NCI-H1417 treated with DMSO at 0.1 percent for 48 hours (cell line): Measurements from ENCODE around the gene DOCK1.

ENCODE experiments used
- DNase-seq: peaks from one replicate; lab custom pipeline; 2025; lab: John Stamatoyannopoulos, UW

DOCK1 gene

DNA sequence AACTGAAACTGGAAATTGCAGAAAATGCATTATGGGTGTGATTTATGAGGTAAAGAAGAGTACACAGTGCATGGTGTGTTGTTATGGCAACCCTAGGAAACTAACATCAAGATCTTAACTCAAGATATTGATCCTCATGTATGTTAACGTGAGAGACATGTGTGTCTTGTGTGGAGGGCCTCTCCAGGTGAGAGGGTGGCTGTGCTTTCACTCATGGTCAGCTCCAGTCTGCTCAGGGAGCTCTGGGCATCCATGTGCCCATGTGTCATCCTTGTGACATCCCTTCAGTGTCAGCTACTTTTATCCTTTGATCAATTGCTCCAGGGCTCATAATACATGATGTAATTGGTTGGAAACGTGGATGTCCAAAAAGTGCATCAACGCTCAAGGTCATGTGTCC, 316.1 kb downstream of the DOCK1 start:
- DNase-seq = no peak

DNA sequence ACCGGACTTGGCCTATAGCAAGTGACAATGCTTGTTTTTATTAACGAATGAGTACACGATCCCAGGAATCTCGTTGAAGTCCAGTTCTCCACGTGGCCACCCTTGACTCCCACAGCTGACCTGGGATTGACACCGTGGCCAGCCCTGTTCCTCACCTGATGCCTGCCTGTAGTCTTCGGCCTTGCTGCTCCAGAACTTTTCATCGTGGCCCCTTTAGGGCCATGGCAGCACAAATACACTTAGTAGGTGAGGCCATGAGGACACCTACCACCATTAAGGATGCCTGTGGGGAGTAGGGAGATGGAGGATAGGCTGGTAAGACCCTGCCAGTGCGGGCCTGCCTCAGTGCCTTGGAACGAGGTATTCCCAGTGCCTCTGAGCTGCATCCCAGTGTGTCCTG, 321.8 kb downstream of the DOCK1 start:
- DNase-seq = no peak

DNA sequence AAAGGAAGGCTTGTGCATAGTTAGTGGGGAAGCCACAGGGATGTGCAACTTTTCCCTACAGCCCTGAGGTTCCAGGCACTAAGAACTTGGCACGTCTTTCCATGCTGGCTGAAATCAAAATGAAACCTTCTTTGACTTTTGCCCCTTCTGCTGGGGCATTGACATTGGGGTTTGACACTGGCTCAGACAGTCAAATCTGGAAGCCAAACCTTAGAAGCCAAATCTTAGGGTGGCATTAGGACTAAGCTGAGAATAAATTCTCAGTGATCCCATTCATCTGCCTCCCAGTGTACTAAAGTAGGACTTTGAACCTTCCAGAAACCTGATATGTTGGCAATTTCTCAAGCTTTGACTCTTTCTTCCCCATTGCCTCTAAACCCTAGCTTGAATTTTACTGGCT, 322.4 kb downstream of the DOCK1 start:
- DNase-seq = no peak

DNA sequence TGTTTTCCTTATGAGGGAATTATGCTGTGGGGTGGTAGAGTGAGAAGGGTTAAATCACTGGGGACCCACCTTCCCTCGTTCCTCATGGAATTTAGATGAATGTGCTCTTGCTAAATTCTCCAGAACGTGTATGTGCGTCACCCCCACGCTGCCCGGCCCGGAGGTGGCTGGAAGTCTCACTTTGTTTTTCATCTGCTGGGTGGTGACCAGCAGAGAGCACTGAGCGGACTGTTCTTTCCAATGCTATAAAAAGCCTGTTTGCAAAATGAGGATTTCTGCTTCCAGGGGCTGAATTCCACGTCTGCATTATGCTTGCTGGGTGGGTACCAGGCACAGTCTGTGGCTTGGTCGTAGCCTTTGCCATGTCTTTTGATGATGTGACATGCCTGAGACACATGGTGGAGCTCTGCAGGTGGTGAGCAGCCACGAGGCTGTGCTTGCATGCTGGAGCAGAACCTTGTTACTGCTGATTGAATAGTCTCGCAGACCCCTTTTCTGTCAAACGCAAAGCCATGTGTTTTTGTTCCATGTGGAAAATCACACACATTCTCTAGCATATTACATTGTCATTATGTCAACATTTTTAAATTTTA, 323.1 kb downstream of the DOCK1 start:
- DNase-seq = no peak

DNA sequence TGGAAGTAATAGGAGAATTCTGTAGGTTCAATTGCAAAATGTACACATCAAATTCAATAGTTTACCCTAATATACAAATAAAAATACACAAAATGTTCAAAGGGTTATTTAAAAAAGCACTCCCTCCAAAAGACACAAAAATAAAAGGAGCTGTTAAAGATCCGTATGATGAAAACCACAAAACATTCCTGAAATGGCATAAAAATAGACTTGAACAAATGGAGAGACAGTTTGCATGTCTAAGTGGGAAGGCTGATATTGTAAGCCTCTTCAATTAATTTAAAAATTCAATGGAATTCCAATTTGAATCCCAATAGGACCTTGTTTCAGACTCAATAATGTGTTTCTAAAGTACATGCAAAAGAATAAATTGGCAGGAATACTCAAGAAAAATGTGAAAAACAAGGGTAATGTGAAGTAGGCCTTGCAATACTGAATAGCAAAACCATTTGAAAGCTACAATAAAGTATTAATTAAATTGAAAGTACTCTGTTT, 329.1 kb downstream of the DOCK1 start:
- no peak for DNase-seq

DNA sequence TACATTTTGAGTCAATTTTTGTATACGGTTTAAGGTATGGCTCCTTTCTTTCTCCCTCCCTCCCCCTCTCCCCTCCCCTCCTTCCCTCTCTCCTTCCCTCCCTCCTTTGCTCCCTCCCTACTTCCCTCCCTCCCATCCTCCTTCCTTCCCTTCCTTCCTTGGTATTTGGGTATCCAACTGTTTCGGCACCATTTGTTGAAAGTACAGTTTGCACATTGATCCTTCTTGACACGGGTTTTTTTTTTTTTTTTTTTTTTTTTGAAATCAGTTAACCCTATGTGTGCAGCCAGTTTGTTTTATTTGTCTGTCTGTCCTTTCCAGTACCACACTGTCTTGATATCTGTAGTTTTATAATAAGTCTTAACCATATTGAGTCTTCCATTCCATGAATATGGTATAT, 331.0 kb downstream of the DOCK1 start:
- DNase-seq = no peak

DNA sequence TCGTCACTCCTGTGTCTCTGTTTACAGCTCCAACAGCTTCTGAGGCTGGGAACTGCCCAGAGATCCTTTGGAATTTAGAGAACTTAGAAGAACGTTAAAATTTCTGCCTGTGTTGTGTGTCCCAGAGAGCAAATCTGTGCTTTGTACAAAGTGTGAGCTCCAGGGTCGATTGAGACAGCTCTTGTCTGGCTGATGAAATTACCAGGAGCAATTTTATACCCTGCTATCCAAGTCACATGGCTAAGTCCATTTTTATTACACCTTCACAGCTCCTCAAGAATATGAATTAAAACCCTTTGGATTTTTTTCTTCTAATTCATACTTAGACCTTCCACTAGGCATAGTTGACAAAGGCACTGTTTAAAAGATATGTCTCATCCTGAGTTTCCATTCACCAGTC, 337.7 kb downstream of the DOCK1 start:
- DNase-seq = no peak

DNA sequence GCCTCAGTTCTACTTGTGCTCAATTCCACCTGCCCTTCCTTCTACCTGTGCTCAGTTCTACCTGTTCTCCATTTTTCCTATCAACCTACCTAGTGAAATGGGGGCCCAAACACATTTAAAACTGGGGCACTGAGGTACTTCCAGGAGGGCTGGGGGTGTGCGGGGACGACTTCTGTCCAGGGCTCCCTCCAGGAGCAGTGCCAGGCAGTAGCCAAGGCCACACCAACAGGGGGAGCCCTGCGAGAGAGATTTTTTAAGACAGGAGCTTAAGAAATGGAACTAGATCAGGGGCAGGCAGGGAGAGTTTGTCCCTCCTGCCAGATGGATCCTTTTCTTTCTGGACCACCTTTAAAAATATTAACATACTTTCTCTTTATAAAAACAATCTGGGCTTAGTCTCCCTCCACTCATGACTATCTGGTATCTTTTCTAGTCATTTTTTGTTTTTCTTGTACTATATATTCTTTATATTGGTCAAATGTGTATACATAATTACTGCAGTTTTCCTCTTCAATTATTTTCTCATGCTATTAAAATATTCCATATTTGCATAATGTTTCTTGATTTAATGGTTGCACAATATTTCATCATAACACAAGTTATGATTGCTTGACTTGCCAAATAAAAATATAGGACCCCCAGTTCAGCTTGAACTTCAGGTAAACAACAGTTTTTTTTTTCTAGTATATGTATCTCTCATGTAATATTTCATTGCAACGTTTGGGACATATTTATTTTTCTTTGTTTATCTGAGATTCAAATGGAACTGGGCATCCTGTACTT, 338.5 kb downstream of the DOCK1 start:
- no peak for DNase-seq

DNA sequence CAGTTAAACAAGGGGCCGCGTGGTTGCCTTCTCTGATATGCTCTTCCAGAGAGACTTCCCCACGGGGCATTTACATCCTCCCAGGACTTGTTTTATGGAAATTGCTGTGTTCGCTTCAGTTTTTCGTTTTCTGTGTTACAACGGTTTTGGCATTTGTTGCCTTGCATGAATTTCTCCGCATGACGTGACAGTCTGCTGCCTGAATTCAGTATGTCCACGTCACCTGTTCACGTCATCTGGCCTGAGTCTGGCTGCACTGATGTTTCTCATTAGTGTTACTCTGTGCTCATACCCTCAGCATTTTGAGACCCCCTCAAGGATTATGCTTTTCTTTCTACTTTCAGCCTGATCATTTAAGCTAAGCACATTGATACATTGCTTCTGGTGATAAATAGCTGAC, 340.2 kb downstream of the DOCK1 start:
- DNase-seq = no peak

DNA sequence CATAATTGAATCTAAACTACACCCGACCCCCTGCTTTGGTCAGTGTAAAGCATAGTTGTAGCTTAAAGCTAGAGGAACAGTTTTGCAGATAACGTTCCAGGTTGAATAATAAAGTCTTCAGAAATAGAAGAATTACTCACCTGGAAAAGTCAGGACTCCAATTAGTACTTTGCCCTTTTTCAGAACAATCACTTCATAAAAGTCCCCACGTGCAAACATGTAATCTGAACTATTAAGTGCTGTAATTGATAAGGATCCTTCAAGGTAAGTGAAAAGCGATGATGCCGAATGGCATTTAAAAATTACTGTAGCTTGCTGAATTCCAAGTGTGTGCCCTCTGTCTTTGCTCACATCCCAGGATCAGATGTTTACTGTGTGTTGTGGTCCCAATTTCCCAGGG, 344.8 kb downstream of the DOCK1 start:
- no peak for DNase-seq

DNA sequence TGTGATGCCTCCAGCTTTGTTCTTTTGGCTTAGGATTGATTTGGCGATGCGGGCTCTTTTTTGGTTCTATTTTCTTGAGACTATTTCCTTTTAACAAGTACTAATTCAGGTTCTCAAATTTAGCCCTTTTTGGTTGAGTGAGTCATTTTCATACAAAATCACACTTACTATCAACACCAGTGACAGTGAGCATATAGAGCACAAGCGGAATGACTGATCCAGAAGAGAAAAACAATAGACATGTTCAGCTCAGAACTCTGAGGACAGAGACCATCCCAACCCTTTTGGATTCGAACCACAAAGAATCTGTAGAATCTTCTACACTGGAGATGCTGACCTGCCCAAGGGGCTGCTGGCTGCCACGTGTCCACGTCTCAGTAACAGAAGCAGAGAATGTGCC, 347.6 kb downstream of the DOCK1 start:
- no peak for DNase-seq

DNA sequence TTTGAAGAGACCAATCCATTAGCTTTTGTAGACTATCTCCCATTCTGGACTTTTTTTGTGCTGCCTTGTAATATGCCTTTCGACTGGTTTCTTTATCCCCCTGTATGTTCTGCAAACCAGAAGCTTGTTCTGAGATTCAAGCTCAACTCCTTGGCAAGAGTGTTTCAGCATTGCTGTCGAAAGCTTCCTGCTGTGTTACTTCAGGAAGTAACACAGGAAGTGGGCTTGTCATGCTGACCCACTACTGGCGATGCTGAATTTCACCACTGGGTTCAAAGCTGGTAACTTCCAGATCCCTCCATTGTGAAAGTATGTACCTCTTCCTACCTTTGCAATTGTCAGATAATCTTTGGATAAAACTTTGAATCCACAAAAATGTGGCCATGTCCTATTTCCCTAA, 349.0 kb downstream of the DOCK1 start:
- DNase-seq = no peak

DNA sequence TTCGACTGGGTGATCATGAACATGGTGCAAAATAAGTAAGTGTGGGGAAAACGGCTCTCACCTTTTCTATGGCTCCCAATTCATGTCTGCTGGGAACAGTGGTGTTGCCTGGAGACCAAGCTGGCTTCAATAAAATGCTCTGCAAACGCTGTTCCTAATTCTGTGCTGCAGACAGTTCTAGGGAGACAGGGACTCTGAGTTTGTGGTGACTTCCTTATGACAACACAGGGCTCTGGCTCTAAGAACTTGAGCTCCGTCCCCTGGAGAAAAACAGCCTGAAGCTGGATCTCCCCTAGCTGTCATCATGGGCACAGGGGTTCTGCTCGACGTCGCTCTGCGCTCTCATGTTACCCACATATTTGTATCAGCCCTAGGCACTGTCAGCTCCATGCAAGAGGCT, 352.2 kb downstream of the DOCK1 start:
- no peak for DNase-seq

DNA sequence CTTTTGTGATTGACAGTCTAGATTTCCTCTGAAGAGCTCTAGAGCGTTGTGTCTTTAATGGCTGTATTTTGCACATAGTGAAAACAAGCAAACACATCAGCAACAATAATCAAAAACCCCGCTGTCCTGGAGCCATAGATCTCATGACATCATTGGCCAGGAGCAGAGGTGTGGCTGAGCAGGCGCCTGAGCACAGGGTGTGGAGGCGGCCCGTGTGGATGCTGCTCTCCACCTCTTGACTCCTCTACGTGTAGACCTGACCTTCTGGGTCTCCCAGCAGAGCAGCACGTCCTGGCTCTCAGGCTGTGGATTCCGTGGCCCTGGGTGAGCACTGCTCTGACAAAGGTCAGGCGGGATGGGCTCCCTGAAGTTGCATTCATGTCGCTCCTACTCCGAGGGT, 354.1 kb downstream of the DOCK1 start:
- DNase-seq = no peak

DNA sequence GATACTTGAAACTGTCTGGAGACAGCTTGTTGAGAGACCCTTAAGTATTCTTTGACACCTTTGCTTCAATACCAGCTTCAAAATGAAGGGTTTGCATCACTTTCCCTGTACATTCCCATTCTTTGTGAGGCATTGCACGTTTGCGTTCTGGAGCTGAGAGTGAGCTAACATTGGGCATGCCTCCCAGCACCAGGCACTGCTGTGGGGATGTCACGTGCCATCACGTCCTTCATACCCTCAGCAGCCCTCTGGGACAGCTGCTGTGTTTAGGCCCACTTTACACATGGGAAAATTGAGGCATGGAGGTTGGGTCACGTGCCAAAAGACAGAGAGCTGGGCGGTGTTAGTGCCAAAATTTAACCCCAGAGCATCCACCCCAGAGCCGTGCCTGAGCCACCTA, 357.4 kb downstream of the DOCK1 start:
- no peak for DNase-seq

DNA sequence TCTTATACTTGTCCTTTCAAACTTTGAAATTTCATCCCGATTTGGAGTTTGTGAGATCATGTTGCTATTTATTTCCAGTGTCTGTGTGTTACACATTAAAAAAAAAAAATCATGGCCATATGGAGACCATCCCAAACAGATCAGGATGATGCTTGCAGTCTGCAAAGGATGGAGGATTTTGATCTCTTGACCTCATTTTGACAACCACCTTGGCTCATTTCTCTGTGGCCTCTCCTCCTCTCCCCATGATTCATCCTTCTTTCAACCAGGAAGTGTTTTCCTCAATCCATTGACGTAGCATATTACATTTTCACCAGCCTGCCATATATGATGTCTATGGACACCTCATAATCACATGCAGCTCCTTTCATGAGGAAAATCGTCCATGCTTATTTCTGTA, 360.1 kb downstream of the DOCK1 start:
- no peak for DNase-seq

DNA sequence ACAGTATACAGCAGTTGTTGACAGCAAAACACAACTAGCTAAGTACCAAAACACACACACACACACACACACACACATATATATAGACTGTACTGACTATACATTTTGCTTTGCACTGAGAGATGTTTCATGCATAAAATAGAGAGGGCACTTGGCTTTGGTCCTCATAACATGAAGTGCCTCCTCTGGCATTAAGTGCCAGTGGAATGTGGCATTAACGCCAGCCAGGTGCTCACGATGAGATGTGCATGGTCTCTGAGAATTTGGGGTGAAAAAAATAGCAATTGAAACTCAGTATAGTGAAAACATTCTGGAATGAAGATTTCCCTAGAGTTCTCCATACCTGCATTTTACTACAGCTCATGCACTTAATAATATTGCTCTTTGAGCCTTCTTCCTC, 361.2 kb downstream of the DOCK1 start:
- no peak for DNase-seq

DNA sequence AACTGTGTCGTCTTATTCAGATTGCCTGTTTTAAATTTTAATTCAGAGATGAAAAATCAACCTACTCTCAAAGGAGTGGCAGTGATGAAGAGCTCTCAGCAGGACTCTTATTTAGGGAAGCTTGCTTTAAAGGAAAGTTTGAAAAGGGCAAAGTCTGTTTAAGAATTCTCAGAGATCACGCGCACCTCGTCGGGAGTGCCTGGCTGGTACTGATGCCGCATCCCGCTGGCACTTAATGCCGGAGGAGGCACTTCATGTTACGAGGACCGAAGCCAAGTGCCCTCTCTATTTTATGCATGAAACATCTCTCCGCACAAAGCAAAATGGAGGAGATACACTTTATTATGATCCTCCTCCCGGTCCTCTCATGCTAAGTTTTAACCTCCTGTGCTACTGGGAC, 362.2 kb downstream of the DOCK1 start:
- no peak for DNase-seq

DNA sequence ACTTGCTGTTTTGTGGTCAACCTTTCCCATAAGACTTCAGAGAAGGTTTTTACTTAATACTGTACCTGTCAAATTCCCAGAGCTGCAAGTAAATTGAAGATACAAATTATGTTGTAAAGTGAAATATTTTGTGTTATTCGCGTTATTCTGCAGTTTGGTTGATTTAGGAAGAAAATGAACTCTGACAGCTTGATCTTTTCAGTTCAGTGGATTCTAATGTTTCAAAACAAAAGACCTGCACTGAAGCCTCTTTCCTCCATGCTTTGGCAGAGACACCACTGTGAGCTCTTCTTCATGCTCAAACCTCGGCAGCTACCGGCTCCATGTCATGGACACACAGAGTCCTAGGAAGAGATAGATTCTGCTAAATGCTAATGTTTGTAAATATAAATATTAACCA, 366.8 kb downstream of the DOCK1 start:
- no peak for DNase-seq

DNA sequence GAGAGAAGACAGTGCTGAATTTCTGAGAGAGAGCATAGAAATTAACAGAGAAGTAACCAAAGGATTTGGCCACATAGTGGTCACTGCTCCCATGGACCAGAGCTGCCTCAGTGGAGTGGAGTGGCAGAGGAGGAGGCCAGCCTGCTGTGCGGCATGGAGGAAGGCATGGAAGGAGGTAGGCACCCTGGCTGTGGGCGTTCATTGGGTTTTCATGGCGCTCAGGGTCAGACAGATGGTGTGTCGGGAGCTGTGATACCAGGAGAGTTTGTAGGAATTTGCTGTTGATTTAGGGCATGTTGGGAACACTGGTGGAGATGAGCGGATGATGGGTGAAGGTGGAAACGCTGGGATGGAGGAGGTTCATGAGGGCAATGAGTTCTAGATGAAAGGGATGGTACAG, 370.0 kb downstream of the DOCK1 start:
- no peak for DNase-seq

DNA sequence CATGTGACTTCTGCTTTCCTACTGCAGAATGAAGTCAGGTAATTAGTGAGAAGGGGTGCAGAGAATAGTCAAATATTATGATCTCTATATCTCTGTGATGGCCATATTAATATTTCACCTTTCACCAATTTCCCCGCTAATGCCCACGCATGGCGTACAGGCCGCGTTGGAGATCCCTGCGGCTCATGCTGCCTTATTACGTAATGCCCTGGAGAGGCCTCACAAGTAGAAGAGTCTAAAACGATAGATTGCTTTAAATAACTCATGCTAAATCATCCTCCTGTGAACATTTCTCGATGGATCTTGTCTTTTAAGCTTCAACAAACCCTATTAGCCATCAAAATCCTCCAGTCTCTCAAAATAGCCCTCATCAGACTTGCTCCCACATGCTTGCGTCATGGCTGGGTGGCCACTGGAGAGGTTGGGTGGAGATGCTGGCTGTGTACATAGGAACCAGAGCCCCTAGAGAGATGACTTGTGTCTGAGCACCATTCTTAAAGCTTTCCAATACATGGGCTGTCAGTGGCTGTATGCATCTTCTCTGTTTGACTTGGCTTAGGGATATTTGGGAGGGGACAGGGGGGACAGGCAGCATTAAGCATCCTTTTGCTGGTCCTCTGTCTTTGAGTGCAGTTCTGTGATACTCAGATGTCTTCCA, 370.7 kb downstream of the DOCK1 start:
- no peak for DNase-seq

DNA sequence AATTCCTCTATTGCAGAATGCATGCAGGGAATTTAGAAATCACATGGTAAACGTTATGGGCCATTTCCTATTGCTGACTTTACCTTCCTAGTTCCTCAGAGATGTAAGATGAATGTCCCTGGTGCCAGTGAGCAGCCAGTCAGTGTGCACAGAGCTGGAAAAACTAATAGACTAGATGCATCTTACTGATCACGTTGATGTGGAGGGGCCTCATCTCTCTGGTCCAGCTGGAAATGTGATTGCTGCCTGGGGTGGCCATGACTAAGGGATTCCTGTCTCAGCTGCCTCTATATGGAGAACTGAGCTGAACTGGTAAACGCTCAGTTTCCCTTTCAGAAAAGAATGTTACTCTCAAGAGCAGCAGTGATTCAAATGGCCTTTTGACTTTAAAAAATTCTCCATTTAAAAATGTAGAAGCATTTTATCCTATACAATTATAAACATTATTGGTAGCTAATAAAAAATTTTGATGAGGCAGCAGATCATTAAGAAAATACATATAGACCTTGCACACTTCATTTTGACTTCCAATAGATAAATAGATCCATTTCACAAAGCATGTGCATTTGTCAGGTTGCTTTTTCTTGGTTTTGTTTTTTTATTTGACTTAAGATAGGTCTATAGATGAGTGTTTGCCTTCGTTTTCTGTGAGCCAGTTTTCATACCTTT, 371.7 kb downstream of the DOCK1 start:
- no peak for DNase-seq

DNA sequence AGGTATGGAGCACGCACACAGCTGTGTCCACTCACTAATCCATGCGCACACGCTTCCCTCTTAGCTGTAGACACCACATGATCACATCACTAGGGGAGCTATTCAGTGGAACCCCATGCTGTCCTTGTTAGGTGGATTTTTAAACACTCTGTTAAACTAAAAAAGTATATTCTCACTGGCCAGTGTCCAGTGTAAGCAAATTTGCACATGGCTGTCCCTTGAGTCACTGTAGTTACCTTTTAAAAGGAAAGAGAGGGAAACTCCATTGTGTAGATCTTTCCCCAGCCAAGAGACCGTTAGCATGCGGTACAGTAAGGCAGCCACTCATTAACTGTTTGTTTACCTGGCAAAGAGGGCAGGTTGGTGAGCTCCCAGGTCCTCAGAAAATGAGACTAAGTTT, 372.8 kb downstream of the DOCK1 start:
- no peak for DNase-seq
